ENCODE results near the gene SAMD4A.

The SAMD4A gene

DNA sequence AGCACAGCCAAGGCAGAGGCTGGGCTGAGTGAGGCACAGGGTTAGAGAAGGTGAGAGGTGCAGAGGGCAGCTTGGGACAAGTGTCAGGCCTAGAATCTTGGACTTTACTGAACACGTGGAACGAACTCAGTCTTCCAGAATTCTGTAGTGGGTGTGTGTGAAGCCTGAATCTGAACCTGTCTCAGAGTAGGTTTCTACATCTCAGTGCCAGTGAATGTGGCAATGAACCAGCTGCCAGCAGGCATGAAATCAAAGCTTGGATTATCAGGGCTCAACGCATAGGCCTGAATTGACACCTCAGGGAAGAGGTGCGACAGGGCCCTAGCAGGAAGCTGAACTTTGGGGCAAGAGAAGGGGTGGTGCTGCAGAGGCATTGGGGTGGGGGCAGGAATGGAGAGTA lies 104.6 kb downstream of the SAMD4A start:
- no peak overlapping the region for H3K27ac ChIP-seq
- TF ChIP-seq, protein P1, sequence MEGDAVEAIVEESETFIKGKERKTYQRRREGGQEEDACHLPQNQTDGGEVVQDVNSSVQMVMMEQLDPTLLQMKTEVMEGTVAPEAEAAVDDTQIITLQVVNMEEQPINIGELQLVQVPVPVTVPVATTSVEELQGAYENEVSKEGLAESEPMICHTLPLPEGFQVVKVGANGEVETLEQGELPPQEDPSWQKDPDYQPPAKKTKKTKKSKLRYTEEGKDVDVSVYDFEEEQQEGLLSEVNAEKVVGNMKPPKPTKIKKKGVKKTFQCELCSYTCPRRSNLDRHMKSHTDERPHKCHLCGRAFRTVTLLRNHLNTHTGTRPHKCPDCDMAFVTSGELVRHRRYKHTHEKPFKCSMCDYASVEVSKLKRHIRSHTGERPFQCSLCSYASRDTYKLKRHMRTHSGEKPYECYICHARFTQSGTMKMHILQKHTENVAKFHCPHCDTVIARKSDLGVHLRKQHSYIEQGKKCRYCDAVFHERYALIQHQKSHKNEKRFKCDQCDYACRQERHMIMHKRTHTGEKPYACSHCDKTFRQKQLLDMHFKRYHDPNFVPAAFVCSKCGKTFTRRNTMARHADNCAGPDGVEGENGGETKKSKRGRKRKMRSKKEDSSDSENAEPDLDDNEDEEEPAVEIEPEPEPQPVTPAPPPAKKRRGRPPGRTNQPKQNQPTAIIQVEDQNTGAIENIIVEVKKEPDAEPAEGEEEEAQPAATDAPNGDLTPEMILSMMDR (conservative IDR thresholded peaks at IDR 0.05) = no peak

DNA sequence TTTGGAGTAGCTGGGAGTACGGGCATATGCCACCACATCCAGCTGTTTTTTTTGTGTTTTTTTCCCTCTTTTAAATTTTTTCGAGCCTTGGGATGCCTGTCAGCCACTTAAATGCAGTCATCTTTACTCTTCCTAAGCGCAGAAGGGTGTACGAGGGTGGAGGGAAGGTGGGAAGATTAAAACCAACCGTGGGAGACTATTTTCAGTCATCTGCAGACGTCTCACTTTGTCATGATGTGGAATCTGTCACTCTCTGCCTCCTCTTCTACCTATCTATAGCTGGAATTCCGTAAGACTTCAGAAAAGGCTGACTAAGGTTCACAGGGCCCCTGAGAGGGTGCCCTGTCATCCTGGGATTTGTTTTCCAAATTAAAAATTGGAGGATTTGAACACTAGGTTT lies 105.3 kb downstream of the SAMD4A start:
- TF ChIP-seq, protein P1 (conservative IDR thresholded peaks at IDR 0.05) = no peak
- no peak overlapping the region for H3K27ac ChIP-seq

DNA sequence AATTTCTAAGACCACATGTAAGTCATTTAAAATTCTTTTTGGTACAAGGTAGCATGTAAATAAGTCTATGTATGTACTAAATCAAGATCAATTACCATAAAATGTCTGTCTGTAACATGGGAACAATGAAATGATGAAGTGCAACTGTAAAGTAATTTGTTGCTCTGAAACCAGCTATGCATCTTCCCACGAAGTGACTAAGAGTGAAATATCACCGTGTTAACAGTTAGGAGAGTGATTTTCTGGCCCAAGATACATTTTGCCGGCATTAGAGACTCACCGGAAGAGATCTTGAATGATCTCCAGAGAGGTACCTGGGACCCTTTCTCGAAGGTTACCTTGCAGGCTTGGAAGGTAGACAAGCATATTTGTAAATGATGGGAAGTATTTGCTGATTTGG lies 105.8 kb downstream of the SAMD4A start:
- TF ChIP-seq, protein P1 (conservative IDR thresholded peaks at IDR 0.05) = no peak
- no peak overlapping the region for H3K27ac ChIP-seq

DNA sequence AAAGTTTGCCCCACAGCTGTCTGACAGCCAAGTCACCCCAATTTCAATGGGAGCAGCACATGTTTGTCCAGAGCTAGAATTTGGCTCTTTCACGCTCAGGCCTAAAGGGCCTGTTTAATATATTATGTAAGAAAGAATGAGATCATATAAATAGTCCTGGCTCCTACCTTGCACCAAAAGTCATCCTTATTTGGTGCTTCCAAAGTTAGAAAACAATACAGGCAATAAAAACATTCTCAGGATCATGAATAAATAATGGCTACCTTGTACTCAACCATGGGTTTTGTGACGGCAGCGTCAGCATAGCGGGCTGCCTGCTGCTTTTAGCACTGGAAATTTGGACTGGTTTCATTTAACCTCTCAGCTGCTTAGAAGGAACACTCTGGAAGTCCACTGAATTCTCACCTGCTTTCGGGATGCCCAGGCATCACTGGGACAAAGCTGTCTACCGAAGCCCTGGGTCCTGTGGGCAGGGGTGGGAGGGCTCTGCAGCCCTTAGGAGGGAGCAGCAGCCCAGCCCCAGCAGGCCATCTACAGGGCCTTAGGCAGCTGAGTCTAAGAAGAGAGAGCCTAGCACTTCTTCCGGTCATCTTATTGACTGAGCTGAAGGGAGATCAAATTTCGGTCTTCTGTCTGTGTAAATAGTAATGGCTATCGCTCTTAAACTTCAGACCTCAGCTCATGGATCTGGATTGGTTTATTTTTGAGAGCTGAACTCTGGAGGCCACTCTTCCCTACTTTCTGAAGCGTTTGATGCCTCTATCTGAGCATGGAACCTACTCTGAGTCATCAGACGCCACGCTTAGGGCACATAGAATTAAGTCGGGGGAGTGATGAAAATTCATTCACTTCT lies 106.5 kb downstream of the SAMD4A start:
- TF ChIP-seq, protein P1 (conservative IDR thresholded peaks at IDR 0.05) = no peak
- H3K27ac ChIP-seq = no peak overlapping the region

DNA sequence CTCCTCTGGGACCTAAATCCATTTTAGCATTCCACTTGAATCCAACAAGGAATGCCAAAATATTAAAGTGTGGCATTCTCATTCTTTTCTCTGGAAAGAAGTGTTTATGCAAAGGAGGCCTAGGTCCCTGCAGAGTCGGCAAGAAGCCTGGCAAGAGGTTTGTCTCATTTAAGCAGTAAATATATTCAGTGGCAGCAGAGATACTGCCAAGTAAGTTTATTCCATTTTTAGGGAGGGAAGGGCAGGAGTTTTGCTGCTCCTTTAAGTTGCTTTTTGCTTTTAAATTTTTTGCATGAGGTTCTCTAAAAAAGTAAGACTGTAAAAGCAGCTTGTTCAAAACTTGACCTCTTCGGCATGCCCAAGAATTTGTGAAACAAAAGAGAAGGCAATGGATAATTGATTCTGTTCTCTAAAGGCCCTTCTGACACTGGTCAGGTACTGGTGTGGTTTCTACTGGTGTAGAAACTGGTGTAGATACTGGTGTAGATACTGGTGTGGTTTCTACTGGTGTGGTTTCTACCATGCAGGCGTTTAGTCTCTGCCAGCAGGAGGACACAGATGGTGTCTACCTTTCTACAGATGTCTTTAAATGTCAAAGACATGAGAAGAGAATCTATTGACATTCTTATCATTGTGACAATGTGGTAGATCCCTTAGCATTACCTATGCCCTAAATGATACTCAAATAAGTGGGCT lies 107.3 kb downstream of the SAMD4A start:
- H3K27ac ChIP-seq = no peak overlapping the region
- TF ChIP-seq, protein P1 (conservative IDR thresholded peaks at IDR 0.05) = no peak

DNA sequence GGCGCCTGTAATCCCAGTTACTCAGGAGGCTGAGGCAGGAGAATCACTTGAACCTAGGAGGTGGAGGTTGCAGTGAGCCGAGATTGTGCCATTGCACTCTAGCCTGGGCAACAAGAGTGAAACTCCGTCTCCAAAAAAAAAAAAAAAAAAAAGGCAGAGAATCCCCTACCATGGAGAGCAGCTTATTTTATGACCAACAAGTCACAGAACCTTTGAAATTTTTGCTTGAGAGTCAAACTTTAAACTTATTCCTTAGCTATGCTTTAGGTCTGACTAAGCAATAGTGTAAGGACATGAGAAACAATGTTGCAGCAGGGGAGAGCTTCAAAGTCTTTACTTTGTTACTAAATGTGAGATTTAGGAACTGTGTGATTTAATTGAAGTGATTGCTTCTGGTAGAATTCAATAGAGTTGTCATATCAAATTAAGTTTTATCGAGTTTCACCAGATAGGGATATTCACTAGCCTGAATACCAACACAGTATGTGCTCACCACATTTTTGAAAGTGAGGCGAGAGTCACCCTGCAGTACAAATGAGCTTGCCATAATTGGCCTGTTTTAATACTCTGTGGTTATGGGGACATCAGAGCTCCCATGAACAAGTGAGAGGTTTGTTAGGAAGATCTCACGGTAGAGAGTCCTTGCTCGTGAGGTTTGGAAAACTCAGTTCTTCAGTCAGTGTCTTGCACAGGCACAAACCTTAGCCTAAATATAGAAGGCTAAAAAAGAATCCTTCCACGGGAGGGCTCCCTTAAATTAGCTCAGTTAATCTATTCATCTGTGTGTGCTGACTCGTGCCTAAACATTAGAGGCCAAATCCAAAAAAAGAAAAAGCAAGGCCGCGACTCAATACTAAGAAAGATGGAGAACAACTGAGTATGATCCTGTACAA lies 108.6 kb downstream of the SAMD4A start:
- H3K27ac ChIP-seq = no peak overlapping the region
- TF ChIP-seq, protein P1 (conservative IDR thresholded peaks at IDR 0.05) = no peak

Measured in VCaP (cell line).